Measurements from ENCODE around the gene GYPC.

DNA sequence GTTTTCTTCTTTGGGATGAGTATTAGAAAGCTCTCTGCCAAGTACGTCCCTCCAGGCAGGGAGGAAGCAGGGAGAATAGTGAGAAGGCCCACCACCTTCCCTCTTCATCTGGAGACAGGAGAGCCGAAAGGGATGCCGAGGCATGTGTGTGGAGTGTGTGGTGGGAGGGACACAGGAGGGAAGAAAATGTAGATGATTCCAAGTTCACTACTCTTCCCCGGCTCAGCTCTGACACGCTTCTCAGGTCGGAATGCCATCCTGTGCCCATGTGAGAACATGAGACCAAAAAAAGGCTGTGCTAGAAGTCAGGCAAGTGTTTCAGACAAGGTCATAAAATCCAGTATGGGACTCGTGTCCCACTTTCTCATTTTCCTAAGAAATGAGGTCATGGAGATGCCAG, 47.4 kb downstream of the GYPC start:
- TF ChIP-seq, protein P1, sequence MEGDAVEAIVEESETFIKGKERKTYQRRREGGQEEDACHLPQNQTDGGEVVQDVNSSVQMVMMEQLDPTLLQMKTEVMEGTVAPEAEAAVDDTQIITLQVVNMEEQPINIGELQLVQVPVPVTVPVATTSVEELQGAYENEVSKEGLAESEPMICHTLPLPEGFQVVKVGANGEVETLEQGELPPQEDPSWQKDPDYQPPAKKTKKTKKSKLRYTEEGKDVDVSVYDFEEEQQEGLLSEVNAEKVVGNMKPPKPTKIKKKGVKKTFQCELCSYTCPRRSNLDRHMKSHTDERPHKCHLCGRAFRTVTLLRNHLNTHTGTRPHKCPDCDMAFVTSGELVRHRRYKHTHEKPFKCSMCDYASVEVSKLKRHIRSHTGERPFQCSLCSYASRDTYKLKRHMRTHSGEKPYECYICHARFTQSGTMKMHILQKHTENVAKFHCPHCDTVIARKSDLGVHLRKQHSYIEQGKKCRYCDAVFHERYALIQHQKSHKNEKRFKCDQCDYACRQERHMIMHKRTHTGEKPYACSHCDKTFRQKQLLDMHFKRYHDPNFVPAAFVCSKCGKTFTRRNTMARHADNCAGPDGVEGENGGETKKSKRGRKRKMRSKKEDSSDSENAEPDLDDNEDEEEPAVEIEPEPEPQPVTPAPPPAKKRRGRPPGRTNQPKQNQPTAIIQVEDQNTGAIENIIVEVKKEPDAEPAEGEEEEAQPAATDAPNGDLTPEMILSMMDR (IDR thresholded peaks at IDR 0.05): no peak
- TF ChIP-seq POLR2A (IDR thresholded peaks at IDR 0.05): no peak
